Activated T-helper 2 cell treated with anti-CD3 and anti-CD28 coated beads, Interferon-gamma antibody, Interleukin-2, Interleukin-4, amounts not matched to agents 10 μg/mL and 5 μg/mL and 100 μg/mL, durations not matched to agents 14 hours and 24 hours and 36 hours (primary cell): ENCODE results near the gene LINGO1. TPM values are rescaled to one million over a fixed set of nuclear protein-coding genes. Genes with fewer than 3 reads are reported as not detected.

Source experiments
- DNase-seq: peaks from one replicate; pipeline ENCODE4 v3.0.0; 2021; ENCODE audit warnings: low spot score
- H3K27ac Mint-ChIP-seq: one replicate; pipeline ENCODE4 v1.8.0; 2021; ENCODE audit warnings: mixed read lengths
- H3K27me3 Mint-ChIP-seq: one replicate; pipeline ENCODE4 v1.8.0; 2021; ENCODE audit warnings: low read depth, mixed read lengths
- H3K36me3 Mint-ChIP-seq: one replicate; pipeline ENCODE4 v1.8.0; 2021; ENCODE audit warnings: low read depth, mixed read lengths
- H3K4me1 Mint-ChIP-seq: one replicate; pipeline ENCODE4 v1.8.0; 2021; ENCODE audit warnings: low read depth, mixed read lengths
- H3K4me3 Mint-ChIP-seq: one replicate; pipeline ENCODE4 v1.8.0; 2021; ENCODE audit warnings: low read depth, mild to moderate bottlenecking, moderate library complexity, mixed read lengths
- H3K9me3 Mint-ChIP-seq: one replicate; pipeline ENCODE4 v1.8.0; 2021; ENCODE audit warnings: mixed read lengths
- intact Hi-C: fragments of 100-400 bp; cut with micrococcal nuclease; formaldehyde crosslinking; loops from one replicate; pipeline ENCODE4 v1.15.1; 2023
- total RNA-seq: library from RNA; stranded (reverse); gene quantifications from 2 replicates; pipeline ENCODE4 v1.2.3, GENCODE V29; 2022

LINGO1 gene
- total RNA-seq, 1 donor from 2014 or later = not detected

DNA sequence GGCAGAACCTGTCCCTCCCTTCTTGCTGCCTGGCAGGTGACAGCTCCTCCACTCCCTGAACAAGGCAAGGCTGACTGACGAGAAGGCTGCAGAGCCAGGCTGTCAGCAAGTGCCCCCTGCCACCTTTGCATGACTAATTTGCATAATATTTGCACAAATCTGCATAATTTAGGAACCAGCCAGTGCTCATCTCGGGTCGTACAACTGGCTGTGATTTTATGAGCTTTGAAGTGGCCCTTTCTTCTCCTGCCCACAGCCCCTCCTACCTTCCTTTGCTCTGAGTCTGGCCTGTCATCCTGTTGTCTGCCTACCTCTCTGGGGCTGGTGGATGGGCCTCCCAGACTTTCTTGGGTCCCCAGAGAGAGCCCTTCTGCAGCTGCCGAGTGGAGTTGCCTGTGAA, 58.9 kb downstream of the LINGO1 start:
- no peak for DNase-seq
- H3K27ac Mint-ChIP-seq = no peak overlapping the region
- H3K4me3 Mint-ChIP-seq = no peak overlapping the region
- peaks cover 3% of the 10 kb centered on the region for H3K27me3 Mint-ChIP-seq
- no peaks in the 10 kb centered on the region for H3K36me3 Mint-ChIP-seq
- peaks cover 3% of the 10 kb centered on the region for H3K4me1 Mint-ChIP-seq
- intact Hi-C loops = no loop called here
- H3K9me3 Mint-ChIP-seq = no peaks in the 10 kb centered on the region

DNA sequence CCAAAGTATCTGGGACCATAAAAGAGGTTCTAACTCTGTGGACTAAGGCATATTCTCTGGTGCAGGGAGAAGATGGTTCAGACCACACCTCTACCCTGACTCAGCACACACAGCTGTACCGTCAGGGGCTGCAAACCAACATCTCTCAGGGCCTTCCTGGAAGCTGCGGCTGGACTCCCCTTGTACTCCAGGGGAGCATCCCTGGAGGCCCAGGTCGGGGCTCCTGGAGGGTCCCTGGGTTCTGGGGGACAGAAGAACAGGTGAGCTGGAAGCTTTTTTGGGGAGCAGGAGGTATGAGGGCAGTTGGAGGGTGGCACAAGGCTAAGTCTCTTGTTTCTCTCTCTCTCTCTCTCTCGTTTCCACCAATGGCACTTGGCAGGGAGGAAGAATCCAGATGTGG, 60.5 kb downstream of the LINGO1 start:
- H3K4me3 Mint-ChIP-seq = no peak overlapping the region
- no peaks in the 10 kb centered on the region for H3K9me3 Mint-ChIP-seq
- peaks cover 3% of the 10 kb centered on the region for H3K27me3 Mint-ChIP-seq
- DNase-seq = no peak
- H3K27ac Mint-ChIP-seq = no peak overlapping the region
- intact Hi-C loops = no loop called here
- peaks cover 3% of the 10 kb centered on the region for H3K4me1 Mint-ChIP-seq
- no peaks in the 10 kb centered on the region for H3K36me3 Mint-ChIP-seq

DNA sequence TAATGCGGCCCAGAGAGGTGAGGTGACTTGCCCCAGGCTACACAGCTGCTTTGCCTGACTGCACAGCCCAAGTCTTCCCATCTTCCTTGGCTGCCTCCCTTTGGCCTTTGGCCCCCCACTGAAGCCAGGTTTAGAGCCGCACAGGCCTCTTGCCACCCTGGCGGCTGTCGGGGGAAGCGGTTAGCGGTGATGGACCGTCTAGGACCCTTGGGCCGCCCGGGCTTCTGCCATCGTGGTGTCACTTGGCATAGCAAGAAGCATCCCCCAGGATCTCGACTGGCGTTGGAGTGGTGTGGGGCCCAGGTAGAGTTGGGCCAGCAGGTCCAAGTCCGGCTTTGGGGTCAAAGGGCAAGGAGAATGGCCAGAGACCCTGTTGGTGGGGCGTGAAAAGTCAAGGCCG, 61.0 kb downstream of the LINGO1 start:
- no peaks in the 10 kb centered on the region for H3K9me3 Mint-ChIP-seq
- no peak overlapping the region for H3K27ac Mint-ChIP-seq
- intact Hi-C loops = no loop called here
- peaks cover 3% of the 10 kb centered on the region for H3K27me3 Mint-ChIP-seq
- H3K4me3 Mint-ChIP-seq = no peak overlapping the region
- no peaks in the 10 kb centered on the region for H3K36me3 Mint-ChIP-seq
- H3K4me1 Mint-ChIP-seq = peaks cover 3% of the 10 kb centered on the region
- no peak for DNase-seq

DNA sequence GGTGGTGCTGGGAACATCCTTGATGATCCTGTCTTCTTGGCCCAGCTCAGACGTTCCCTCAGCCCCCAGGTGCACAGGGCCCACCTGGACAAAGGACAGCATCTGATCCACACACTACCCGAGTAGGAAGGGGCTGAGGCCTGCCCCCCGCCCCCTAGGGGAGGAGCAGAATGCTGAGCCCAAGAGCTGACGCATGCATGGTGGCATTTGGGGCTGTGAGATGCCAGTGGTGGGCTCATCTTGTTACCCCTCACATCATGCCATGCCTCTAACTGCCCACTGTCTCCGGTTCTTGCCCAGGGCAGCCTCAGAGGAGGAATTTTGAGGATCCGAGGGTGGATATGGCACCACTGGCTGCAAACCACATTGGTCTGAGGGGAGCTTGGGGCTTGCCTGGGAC, 61.5 kb downstream of the LINGO1 start:
- H3K27me3 Mint-ChIP-seq = peaks cover 3% of the 10 kb centered on the region
- no peak for DNase-seq
- H3K36me3 Mint-ChIP-seq = no peaks in the 10 kb centered on the region
- H3K4me1 Mint-ChIP-seq = peaks cover 3% of the 10 kb centered on the region
- H3K9me3 Mint-ChIP-seq = no peaks in the 10 kb centered on the region
- intact Hi-C loops = no loop called here
- H3K27ac Mint-ChIP-seq = no peak overlapping the region
- H3K4me3 Mint-ChIP-seq = no peak overlapping the region

DNA sequence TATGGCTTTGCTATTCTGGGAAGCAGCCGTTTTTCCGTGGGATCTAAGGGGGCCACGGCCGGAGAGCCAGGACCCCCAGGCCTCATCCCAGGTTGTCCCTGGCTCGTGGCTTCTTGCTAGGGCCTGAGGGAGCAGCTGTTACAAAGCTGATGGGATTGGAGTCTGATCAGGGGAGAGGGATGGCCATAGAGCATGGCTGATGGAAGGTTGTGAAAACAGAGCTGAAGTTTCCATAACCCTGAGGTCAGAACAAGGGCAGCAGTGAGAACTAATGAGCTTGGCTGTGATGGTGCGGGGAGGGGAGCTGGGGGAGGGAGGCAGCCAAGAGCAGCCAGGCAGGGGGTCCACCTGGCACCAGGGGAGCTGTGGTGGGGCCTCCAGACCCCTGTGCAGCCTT, 63.0 kb downstream of the LINGO1 start:
- Mint-ChIP-seq H3K36me3 (no peaks in the 10 kb centered on the region), H3K9me3 (no peaks in the 10 kb centered on the region), H3K4me3 (no peak overlapping the region), H3K27me3 (no peaks in the 10 kb centered on the region), H3K27ac (no peak overlapping the region), H3K4me1 (peaks cover 3% of the 10 kb centered on the region)
- no peak for DNase-seq
- intact Hi-C loops = no loop called here

DNA sequence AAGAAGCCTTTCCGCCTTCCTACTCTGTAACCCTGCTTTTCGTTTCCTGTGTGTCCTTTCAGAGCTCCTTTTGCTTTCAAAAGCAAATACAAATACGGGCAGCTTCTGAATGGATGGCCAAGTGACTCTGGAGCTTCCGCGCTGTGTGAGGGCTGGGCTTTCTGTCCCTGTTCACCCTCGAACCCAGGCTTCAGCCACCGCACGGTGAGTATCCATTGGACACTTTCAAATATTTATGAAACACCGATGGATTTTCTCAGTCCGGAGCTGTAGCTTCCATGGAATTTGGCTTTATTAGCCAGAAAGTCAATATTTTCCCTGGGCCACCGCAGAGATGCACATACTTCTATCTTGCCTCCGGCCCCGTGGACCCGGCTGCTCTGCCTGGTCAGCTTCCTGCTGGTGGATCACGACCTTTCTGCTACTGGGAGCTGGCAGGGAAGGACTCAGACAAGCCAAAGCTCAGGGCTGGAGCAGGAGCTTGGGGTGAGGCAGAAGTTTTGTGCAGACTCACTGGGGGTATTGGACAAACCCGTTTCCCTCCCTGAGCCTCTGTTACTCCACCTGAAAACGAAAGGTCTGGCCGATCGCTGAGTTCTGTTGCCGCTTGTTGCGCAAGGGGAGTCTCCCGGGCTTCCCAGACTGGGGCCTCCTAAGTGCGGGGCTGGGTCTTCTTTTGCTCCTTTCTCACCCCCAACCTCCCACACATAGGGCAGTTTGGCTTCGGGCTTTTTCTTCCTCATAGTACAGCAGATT, 63.6 kb downstream of the LINGO1 start:
- H3K36me3 Mint-ChIP-seq = no peaks in the 10 kb centered on the region
- H3K9me3 Mint-ChIP-seq = no peaks in the 10 kb centered on the region
- no peak for DNase-seq
- intact Hi-C loops = no loop called here
- no peaks in the 10 kb centered on the region for H3K27me3 Mint-ChIP-seq
- H3K4me1 Mint-ChIP-seq = peaks cover 3% of the 10 kb centered on the region
- H3K27ac Mint-ChIP-seq = no peak overlapping the region
- H3K4me3 Mint-ChIP-seq = no peak overlapping the region

DNA sequence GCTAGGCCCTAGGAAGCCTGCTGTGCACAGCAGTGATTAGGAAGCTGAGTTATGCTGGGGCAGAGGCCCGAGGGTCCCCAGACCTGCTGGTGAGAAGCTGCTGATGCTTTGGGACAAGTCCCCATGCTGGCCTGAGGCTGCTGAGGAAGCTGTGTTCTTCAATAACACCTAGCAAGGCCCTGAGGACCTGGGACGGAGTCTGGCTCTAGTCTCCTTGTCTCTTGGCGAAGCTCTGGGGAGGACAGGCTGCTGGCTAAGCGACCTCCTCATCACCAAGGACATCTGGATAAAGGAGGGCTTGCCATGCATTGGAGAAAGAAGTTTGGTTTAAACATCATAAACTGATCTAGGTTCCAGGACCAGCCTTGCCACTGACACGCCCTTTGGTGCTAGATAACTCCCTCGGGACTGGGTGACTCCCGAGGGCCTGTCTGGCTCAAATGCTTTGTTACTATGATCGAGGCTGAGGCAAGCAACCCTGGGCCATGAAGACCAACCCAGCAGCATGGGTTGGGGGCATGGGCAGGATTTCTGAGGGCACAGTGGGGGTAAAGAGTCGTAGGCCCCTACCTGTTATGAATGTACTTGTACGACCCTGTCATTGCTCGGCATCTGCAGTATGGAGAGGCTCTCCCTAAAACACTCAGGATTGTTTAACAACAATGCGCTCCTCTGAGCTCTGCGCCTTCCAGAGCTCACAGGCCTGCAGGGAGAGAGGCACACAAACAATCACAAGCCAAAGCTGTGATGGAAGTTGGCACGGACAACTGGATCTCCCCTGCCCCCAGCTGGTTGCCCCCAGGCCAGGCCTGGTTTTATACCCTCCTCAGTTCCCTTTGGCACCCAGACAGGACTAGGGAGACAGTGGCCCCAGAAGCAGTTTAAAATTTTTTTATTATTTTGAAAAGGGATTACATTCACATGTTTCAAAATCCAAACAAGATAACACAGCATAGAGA, 64.4 kb downstream of the LINGO1 start:
- no peak for DNase-seq
- no peaks in the 10 kb centered on the region for H3K27me3 Mint-ChIP-seq
- H3K4me3 Mint-ChIP-seq = no peak overlapping the region
- H3K36me3 Mint-ChIP-seq = no peaks in the 10 kb centered on the region
- H3K4me1 Mint-ChIP-seq = peaks cover 3% of the 10 kb centered on the region
- intact Hi-C loops = no loop called here
- H3K9me3 Mint-ChIP-seq = no peaks in the 10 kb centered on the region
- H3K27ac Mint-ChIP-seq = no peak overlapping the region

DNA sequence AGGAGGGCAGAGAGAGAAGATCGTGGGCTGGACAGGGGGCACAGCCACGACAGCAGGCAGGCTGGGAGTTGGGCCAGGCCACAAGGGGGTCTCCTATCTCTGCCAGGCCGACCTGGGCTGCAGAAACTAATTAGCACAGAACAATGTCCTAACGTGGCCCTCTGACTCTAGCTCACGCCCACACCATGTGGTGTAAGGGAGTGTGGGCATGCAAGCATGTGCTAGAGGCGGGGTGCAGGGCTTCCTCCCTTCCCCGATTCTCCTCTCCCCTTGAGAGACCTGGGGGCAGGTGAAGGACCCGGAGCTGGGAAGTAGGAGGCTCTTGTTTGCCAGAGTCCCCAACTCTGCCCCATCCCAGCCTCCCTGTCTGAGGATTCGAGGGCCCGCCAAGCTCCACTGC, 65.5 kb downstream of the LINGO1 start:
- Mint-ChIP-seq H3K9me3 (no peaks in the 10 kb centered on the region), H3K27ac (no peak overlapping the region), H3K36me3 (no peaks in the 10 kb centered on the region), H3K4me1 (peaks cover 3% of the 10 kb centered on the region), H3K4me3 (no peak overlapping the region), H3K27me3 (no peaks in the 10 kb centered on the region)
- intact Hi-C loops = no loop called here
- DNase-seq = no peak

DNA sequence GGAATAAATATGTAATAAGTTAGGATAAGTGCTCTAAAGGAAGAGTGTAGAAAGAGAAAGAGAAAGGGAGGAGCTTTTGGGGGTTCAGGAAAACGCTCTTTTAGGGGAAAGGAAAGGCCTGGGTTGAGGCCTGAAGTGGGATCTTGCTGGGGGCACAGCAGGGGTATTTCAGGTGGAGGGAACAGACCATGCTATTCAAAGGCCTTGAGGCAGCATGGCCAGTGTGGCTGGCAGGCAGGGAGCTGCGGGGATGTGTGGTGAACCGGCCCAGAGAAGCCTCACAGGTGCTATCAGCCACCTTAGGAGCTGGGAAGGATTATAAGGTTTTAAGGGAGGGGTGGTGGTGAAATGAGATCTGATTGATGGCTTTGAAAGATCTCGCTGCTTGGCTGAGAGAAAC, 66.6 kb downstream of the LINGO1 start:
- no peaks in the 10 kb centered on the region for H3K9me3 Mint-ChIP-seq
- no peak overlapping the region for H3K4me3 Mint-ChIP-seq
- no peak overlapping the region for H3K27ac Mint-ChIP-seq
- intact Hi-C loops = no loop called here
- DNase-seq = no peak
- no peaks in the 10 kb centered on the region for H3K27me3 Mint-ChIP-seq
- H3K36me3 Mint-ChIP-seq = no peaks in the 10 kb centered on the region
- peaks cover 3% of the 10 kb centered on the region for H3K4me1 Mint-ChIP-seq

DNA sequence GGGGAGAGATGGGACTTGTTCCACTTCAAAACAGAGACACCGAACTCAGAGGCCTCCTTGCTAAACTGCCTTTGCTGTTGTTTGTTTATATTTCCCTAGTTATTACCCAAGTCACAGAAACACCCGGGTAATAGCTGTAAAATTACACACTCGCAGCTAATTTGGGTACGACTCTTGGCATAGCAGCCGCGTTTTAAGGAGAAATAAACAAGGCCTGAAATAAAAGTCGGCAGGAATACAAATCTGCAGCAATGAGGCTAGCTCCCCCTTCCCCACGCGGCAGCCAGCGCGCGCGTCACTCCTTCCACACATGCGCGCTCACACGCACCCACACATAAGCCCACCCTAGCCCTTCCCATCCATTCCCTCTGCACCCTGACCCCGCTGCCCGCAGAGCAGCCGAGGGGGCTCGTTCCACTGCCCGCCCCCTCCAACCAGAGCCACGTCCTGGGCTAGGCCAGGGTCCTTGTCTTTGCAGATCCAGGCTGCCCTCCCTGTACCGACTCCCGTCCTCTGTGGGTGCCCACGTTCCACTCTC, 67.3 kb downstream of the LINGO1 start:
- intact Hi-C loops = no loop called here
- Mint-ChIP-seq H3K4me3 (no peak overlapping the region), H3K9me3 (no peaks in the 10 kb centered on the region), H3K27me3 (no peaks in the 10 kb centered on the region), H3K4me1 (peaks cover 3% of the 10 kb centered on the region), H3K36me3 (no peaks in the 10 kb centered on the region), H3K27ac (no peak overlapping the region)
- no peak for DNase-seq

DNA sequence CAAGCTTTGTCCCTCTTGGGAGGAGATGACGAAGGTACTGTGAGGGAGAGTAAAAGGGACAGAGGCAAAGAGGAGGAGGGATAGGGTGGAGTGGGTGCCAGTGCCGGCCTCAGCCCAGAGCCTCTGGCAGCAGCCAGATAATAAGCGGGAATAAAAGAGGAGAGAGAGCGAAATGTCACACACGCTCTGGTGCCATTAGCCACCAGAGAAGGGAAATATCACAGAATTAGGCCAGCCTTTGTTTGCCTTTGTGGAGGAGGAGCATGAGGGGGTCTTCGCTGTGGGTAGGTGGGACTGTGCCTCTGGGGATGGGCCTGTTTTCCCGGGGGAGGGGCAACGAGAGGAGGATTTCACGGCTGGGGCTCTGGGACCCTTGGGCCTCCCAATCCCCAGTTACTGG, 67.8 kb downstream of the LINGO1 start:
- no peak overlapping the region for H3K27ac Mint-ChIP-seq
- H3K4me3 Mint-ChIP-seq = no peak overlapping the region
- H3K4me1 Mint-ChIP-seq = peaks cover 3% of the 10 kb centered on the region
- no peaks in the 10 kb centered on the region for H3K27me3 Mint-ChIP-seq
- no peaks in the 10 kb centered on the region for H3K9me3 Mint-ChIP-seq
- no peak for DNase-seq
- intact Hi-C loops = no loop called here
- H3K36me3 Mint-ChIP-seq = no peaks in the 10 kb centered on the region

DNA sequence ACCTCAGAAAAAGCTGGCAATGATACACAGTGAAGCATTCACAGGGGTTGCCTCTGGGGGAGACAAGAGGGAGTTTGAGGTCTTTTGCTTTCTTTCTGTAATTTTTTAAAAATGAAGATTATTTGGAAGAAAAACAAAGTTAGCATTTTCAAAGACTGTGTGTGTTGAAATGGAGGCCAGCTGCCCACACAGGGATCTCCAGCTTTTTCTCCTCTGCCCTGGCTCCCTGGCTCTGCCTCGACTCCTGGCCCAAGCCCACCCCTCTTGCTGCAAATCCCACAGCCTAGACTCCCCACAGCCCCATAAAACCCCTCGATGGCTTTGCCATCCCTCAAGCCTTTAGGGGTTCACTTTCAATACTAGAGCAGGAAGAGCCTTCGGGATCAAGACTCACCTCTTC, 68.4 kb downstream of the LINGO1 start:
- Mint-ChIP-seq H3K27ac (no peak overlapping the region), H3K4me1 (no peaks in the 10 kb centered on the region), H3K36me3 (no peaks in the 10 kb centered on the region), H3K27me3 (no peaks in the 10 kb centered on the region), H3K4me3 (no peak overlapping the region), H3K9me3 (no peaks in the 10 kb centered on the region)
- DNase-seq = no peak
- intact Hi-C loops = no loop called here

DNA sequence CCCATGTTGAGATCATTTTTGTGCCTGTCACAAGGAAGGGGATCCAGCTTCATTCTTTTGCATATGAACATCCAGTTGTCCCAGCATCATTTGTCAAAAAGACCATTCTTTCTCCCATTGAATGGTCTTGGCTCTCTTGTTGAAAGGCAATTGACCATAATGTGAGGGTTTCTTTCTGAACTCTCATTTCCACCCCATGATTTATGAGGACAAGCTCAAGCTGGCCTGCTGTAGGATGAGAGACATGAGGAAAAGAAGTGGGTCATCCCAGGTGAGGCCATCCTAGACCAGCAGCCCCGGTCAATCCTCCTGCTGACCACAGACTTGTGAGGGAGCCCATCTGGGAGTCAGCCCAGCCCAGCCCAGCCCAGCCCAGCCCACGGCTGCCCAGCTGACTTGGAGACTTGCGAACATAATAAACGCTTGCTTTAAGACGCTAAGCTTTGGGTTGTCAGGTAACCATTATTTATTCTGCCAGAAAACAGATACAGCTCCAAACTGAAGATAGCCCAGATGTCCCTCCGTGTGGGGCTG, 69.0 kb downstream of the LINGO1 start:
- intact Hi-C loops = no loop called here
- Mint-ChIP-seq H3K4me1 (no peaks in the 10 kb centered on the region), H3K9me3 (no peaks in the 10 kb centered on the region), H3K36me3 (no peaks in the 10 kb centered on the region), H3K27ac (no peak overlapping the region), H3K4me3 (no peak overlapping the region), H3K27me3 (no peaks in the 10 kb centered on the region)
- DNase-seq = no peak
